Measurements from ENCODE around the gene CCDC117.
"Not testable (repeated sequence)": the region's sequence is repeated elsewhere in the genome, so short reads cannot be mapped to it uniquely, and the experiment has no call there.

CCDC117 gene

GRCh38 chr22:28772633-28773460 is at the start of gene CCDC117:
CCDC117 (plus strand) TSS chr22:28772695; CDS start chr22:28772850, 155 bp downstream.
- peak; percentile 97 for DNase-seq (ENCODE audit: low spot score)

GRCh38 chr22:28728002-28728401 is 44.5 kb upstream of the CCDC117 start:
- DNase-seq (ENCODE audit: low spot score): no peak

- no peak for DNase-seq (ENCODE audit: low spot score)
Measured at GRCh38 chr22:28728621-28729313, 43.7 kb upstream of the CCDC117 start.

GRCh38 chr22:28730179-28730578 is 42.3 kb upstream of the CCDC117 start:
- no peak for DNase-seq (ENCODE audit: low spot score)

- no peak for DNase-seq (ENCODE audit: low spot score)
Measured at GRCh38 chr22:28734393-28734792, 38.1 kb upstream of the CCDC117 start.

GRCh38 chr22:28736301-28737155 is 36.0 kb upstream of the CCDC117 start:
- no peak for DNase-seq (ENCODE audit: low spot score)

GRCh38 chr22:28737701-28738100 is 34.8 kb upstream of the CCDC117 start:
- DNase-seq (ENCODE audit: low spot score): no peak

- not testable (repeated sequence) for DNase-seq (ENCODE audit: low spot score)
Measured at GRCh38 chr22:28738876-28739275, 33.6 kb upstream of the CCDC117 start.

- DNase-seq (ENCODE audit: low spot score): no peak
Measured at GRCh38 chr22:28741200-28741784, 31.2 kb upstream of the CCDC117 start.

- DNase-seq (ENCODE audit: low spot score): peak; percentile 100
Measured at GRCh38 chr22:28741785-28742561, 30.5 kb upstream of the CCDC117 start, which contains the start of the genes CHEK2 and HSCB. CHEK2 (minus strand) TSS chr22:28741820; CDS start chr22:28734721, 7,099 bp downstream. HSCB (plus strand) TSS chr22:28742039; CDS start chr22:28742096, 57 bp downstream.

GRCh38 chr22:28742562-28742962 is 29.9 kb upstream of the CCDC117 start:
- DNase-seq (ENCODE audit: low spot score): no peak

- DNase-seq (ENCODE audit: low spot score): peak; percentile 14
Measured at GRCh38 chr22:28743852-28744251, 28.6 kb upstream of the CCDC117 start.

- no peak for DNase-seq (ENCODE audit: low spot score)
Measured at GRCh38 chr22:28750471-28750881, 22.0 kb upstream of the CCDC117 start.

- not testable (repeated sequence) for DNase-seq (ENCODE audit: low spot score)
Measured at GRCh38 chr22:28754512-28754911, 18.0 kb upstream of the CCDC117 start.

GRCh38 chr22:28759861-28760560 is 12.5 kb upstream of the CCDC117 start:
- DNase-seq (ENCODE audit: low spot score): no peak

- DNase-seq (ENCODE audit: low spot score): no peak
Measured at GRCh38 chr22:28761449-28761755, 11.1 kb upstream of the CCDC117 start.

- not testable (repeated sequence) for DNase-seq (ENCODE audit: low spot score)
Measured at GRCh38 chr22:28762000-28762399, 10.5 kb upstream of the CCDC117 start.

- DNase-seq (ENCODE audit: low spot score): no peak
Measured at GRCh38 chr22:28766628-28767027, 5.9 kb upstream of the CCDC117 start.

GRCh38 chr22:28768701-28769393 is 3.6 kb upstream of the CCDC117 start:
- peak; percentile 10 for DNase-seq (ENCODE audit: low spot score)
